ENCODE measurements around the gene KBTBD7. TPM values are rescaled to one million over a fixed set of nuclear protein-coding genes. Genes with fewer than 3 reads are reported as not detected.

The KBTBD7 gene
- total RNA-seq, 1 experiment from 2014 or later = 6.2 TPM

- TF ChIP-seq ZFX (IDR thresholded peaks at IDR 0.05) (no peak), JUND (IDR thresholded peaks at IDR 0.05) (no peak), EGR1 (IDR thresholded peaks at IDR 0.05; ENCODE audit: low read depth) (no peak)
These were observed 49.0 kb downstream of the KBTBD7 start (continued) for GRCh38 chr13:41145136-41145908.

- no peak overlapping the region for H3K4me2 ChIP-seq (ENCODE audit: low read length)
- H3K27ac ChIP-seq (ENCODE audit: low read depth, low read length) = no peak overlapping the region
- BruUV-seq (replicated peaks) = no TSS peak
- intact Hi-C loops (cut with micrococcal nuclease) = no loop called here
- H3K4me3 ChIP-seq (replicated peaks in 1 of 2; ENCODE audit: low read depth in 1 of 2, low read length in 2 of 2) = no peak overlapping the region
- H3K36me3 ChIP-seq (ENCODE audit: control insufficient read depth in 1 of 2, insufficient read depth in 2 of 2, low read length in 2 of 2) = peaks cover 0 to 8% of the 10 kb centered on the region in 2 experiments; a peak in 1 of 4 replicates
- ChIA-PET CTCF (no interaction called here), RAD21 (ENCODE audit: low non-redundant PET in 1 of 2, low total read pairs in 2 of 2, uncharacterized antibody in 2 of 2, unreplicated experiment in 2 of 2) (no interaction called here), POLR2A (interaction anchor here (0.5 kb wide), 1 partner anchor 9 kb away, joined by 3 read pairs; no protein-coding TSS in a partner anchor)
- no peak overlapping the region for H3K9ac ChIP-seq (ENCODE audit: low read length)
- no peaks in the 10 kb centered on the region for H3K79me2 ChIP-seq (ENCODE audit: insufficient read depth, low read length)
- ATAC-seq (no peak), DNase-seq (ENCODE audit: low read depth, low spot score) (no peak)
- H2AFZ ChIP-seq (ENCODE audit: low read depth, low read length, poor library complexity, severe bottlenecking) = no peak overlapping the region
- peaks cover 0 to 6% of the 10 kb centered on the region in 2 experiments; a peak in 1 of 4 replicates for H3K4me1 ChIP-seq (ENCODE audit: control insufficient read depth in 1 of 2, insufficient read depth in 2 of 2, low read length in 2 of 2)
- H4K20me1 ChIP-seq (ENCODE audit: insufficient read depth) = no peaks in the 10 kb centered on the region
- no peaks in the 10 kb centered on the region; the same call in 1 of the 2 replicates for H3K9me2 ChIP-seq (ENCODE audit: insufficient read depth)
- no peaks in the 10 kb centered on the region for H3K27me3 ChIP-seq (ENCODE audit: insufficient read depth, low read length)
- peaks cover 14 to 18% of the 10 kb centered on the region in 2 experiments; a peak in 3 of 4 replicates for H3K9me3 ChIP-seq (ENCODE audit: control insufficient read depth in 1 of 2, insufficient read depth in 1 of 2, low read depth in 1 of 2, low read length in 2 of 2)
- TF ChIP-seq, protein P1, sequence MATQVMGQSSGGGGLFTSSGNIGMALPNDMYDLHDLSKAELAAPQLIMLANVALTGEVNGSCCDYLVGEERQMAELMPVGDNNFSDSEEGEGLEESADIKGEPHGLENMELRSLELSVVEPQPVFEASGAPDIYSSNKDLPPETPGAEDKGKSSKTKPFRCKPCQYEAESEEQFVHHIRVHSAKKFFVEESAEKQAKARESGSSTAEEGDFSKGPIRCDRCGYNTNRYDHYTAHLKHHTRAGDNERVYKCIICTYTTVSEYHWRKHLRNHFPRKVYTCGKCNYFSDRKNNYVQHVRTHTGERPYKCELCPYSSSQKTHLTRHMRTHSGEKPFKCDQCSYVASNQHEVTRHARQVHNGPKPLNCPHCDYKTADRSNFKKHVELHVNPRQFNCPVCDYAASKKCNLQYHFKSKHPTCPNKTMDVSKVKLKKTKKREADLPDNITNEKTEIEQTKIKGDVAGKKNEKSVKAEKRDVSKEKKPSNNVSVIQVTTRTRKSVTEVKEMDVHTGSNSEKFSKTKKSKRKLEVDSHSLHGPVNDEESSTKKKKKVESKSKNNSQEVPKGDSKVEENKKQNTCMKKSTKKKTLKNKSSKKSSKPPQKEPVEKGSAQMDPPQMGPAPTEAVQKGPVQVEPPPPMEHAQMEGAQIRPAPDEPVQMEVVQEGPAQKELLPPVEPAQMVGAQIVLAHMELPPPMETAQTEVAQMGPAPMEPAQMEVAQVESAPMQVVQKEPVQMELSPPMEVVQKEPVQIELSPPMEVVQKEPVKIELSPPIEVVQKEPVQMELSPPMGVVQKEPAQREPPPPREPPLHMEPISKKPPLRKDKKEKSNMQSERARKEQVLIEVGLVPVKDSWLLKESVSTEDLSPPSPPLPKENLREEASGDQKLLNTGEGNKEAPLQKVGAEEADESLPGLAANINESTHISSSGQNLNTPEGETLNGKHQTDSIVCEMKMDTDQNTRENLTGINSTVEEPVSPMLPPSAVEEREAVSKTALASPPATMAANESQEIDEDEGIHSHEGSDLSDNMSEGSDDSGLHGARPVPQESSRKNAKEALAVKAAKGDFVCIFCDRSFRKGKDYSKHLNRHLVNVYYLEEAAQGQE (IDR thresholded peaks at IDR 0.05; ENCODE audit: low read depth) = no peak
- TF ChIP-seq EGR1 (IDR thresholded peaks at IDR 0.05; ENCODE audit: low read depth) = no peak
- no peak for TF ChIP-seq YY1 (IDR thresholded peaks at IDR 0.05; ENCODE audit: extremely low read depth, insufficient replicate concordance, low read depth, low read length)
- no peak for TF ChIP-seq MAX (IDR thresholded peaks at IDR 0.05)
- TF ChIP-seq ELF1 (IDR thresholded peaks at IDR 0.05; ENCODE audit: borderline replicate concordance, low read depth) = no peak
- TF ChIP-seq POLR2A (IDR thresholded peaks at IDR 0.05; ENCODE audit: borderline replicate concordance, extremely low read depth, insufficient read depth, insufficient read length) = no peak
- TF ChIP-seq ATF3 (IDR thresholded peaks at IDR 0.05) = no peak
- no peak for TF ChIP-seq SRF (IDR thresholded peaks at IDR 0.05; ENCODE audit: low read depth)
- no peak for TF ChIP-seq EZH2phosphoT487 (IDR thresholded peaks at IDR 0.05; ENCODE audit: borderline replicate concordance)
- no peak for TF ChIP-seq TCF7L2 (IDR thresholded peaks at IDR 0.05; ENCODE audit: borderline replicate concordance, extremely low read depth, insufficient read depth, insufficient read length)
- no peak for TF ChIP-seq EZH2 (IDR thresholded peaks at IDR 0.05)
- no peak for TF ChIP-seq POLR2AphosphoS5 (IDR thresholded peaks at IDR 0.05; ENCODE audit: low read depth, low read length)
- no peak for TF ChIP-seq ZNF274 (IDR thresholded peaks at IDR 0.05; ENCODE audit: low read depth, low read length)
- no peak for TF ChIP-seq JUND (IDR thresholded peaks at IDR 0.05)
- TF ChIP-seq SIN3A (IDR thresholded peaks at IDR 0.05; ENCODE audit: low read depth) = no peak
- TF ChIP-seq ZFX (IDR thresholded peaks at IDR 0.05) = no peak
- TF ChIP-seq, protein P2, sequence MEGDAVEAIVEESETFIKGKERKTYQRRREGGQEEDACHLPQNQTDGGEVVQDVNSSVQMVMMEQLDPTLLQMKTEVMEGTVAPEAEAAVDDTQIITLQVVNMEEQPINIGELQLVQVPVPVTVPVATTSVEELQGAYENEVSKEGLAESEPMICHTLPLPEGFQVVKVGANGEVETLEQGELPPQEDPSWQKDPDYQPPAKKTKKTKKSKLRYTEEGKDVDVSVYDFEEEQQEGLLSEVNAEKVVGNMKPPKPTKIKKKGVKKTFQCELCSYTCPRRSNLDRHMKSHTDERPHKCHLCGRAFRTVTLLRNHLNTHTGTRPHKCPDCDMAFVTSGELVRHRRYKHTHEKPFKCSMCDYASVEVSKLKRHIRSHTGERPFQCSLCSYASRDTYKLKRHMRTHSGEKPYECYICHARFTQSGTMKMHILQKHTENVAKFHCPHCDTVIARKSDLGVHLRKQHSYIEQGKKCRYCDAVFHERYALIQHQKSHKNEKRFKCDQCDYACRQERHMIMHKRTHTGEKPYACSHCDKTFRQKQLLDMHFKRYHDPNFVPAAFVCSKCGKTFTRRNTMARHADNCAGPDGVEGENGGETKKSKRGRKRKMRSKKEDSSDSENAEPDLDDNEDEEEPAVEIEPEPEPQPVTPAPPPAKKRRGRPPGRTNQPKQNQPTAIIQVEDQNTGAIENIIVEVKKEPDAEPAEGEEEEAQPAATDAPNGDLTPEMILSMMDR (IDR thresholded peaks at IDR 0.05 in 2 of 3, conservative IDR thresholded peaks at IDR 0.05 in 1 of 3; ENCODE audit: borderline replicate concordance in 1 of 3, insufficient read depth in 1 of 3, low read depth in 2 of 3, low read length in 2 of 3) = no peak
- TF ChIP-seq CBX3 (IDR thresholded peaks at IDR 0.05; ENCODE audit: low read depth) = no peak
- no peak for TF ChIP-seq SP1 (IDR thresholded peaks at IDR 0.05; ENCODE audit: low read depth)
These were observed 49.8 kb downstream of the KBTBD7 start for GRCh38 chr13:41144576-41144975.

Data from HCT116 (cell line).